ENCODE results near the gene PPDPF. TPM values are rescaled to one million over a fixed set of nuclear protein-coding genes. Genes with fewer than 3 reads are reported as not detected.

Gene PPDPF
- total RNA-seq, 1 experiment from 2014 or later: 245 TPM

- ATAC-seq: no peak
- Histone ChIP-seq H4K20me1 (ENCODE audit: low read length) (no peaks in the 10 kb centered on the region), H3K27me3 (ENCODE audit: low read length) (no peaks in the 10 kb centered on the region), H3K79me2 (ENCODE audit: low read length) (no peaks in the 10 kb centered on the region), H3K4me2 (ENCODE audit: low read length) (no peak overlapping the region), H3K4me1 (ENCODE audit: insufficient read depth, low read length) (no peaks in the 10 kb centered on the region), H3K27ac (ENCODE audit: low read length) (no peak overlapping the region), H3K9me2 (replicated peaks; ENCODE audit: low read length) (no peaks in the 10 kb centered on the region), H3K36me3 (ENCODE audit: low read depth, low read length) (peaks cover 4% of the 10 kb centered on the region; the same call in 1 of the 2 replicates), H2AFZ (ENCODE audit: low read length) (no peak overlapping the region), H3F3A (ENCODE audit: low read length, unreplicated experiment) (no peaks in the 10 kb centered on the region), H3K9ac (ENCODE audit: low read length) (no peak overlapping the region), H3K9me3 (ENCODE audit: low read length) (no peaks in the 10 kb centered on the region), H3K4me3 (ENCODE audit: low read length) (no peak overlapping the region)
- no TSS peak for BruUV-seq (replicated peaks)
- TF ChIP-seq CTCF (conservative IDR thresholded peaks at IDR 0.05; ENCODE audit: low read depth, low read length): no peak
- TF ChIP-seq EZH2 (IDR thresholded peaks at IDR 0.05; ENCODE audit: low read length, unreplicated experiment): no peak
- TF ChIP-seq EZH2phosphoT487 (IDR thresholded peaks at IDR 0.05; ENCODE audit: borderline replicate concordance, low read length): no peak
- no peak for DNase-seq
- ChIA-PET POLR2A (ENCODE audit: unreplicated experiment) (no interaction called here), CTCF (no interaction called here)
- intact Hi-C loops (cut with micrococcal nuclease): no loop called here
Measured at GRCh38 chr20:63560333-63560805, 39.8 kb downstream of the PPDPF start.

- Histone ChIP-seq H3K79me2 (ENCODE audit: low read length) (no peaks in the 10 kb centered on the region), H3K4me3 (ENCODE audit: low read length) (no peak overlapping the region), H3K4me1 (ENCODE audit: insufficient read depth, low read length) (no peaks in the 10 kb centered on the region), H2AFZ (ENCODE audit: low read length) (no peak overlapping the region), H3K36me3 (ENCODE audit: low read depth, low read length) (peaks cover 4% of the 10 kb centered on the region; the same call in 1 of the 2 replicates), H3K9ac (ENCODE audit: low read length) (no peak overlapping the region), H4K20me1 (ENCODE audit: low read length) (no peaks in the 10 kb centered on the region), H3F3A (ENCODE audit: low read length, unreplicated experiment) (no peaks in the 10 kb centered on the region), H3K9me2 (replicated peaks; ENCODE audit: low read length) (no peaks in the 10 kb centered on the region), H3K4me2 (ENCODE audit: low read length) (no peak overlapping the region), H3K27me3 (ENCODE audit: low read length) (no peaks in the 10 kb centered on the region), H3K27ac (ENCODE audit: low read length) (no peak overlapping the region), H3K9me3 (ENCODE audit: low read length) (no peaks in the 10 kb centered on the region)
- POLR2A ChIA-PET (ENCODE audit: unreplicated experiment): no interaction called here
- TF ChIP-seq CTCF (conservative IDR thresholded peaks at IDR 0.05; ENCODE audit: low read depth, low read length): no peak
- no peak for TF ChIP-seq EZH2phosphoT487 (IDR thresholded peaks at IDR 0.05; ENCODE audit: borderline replicate concordance, low read length)
- no peak for TF ChIP-seq EZH2 (IDR thresholded peaks at IDR 0.05; ENCODE audit: low read length, unreplicated experiment)
- CTCF ChIA-PET: no interaction called here
- DNase-seq (no peak), ATAC-seq (no peak)
- intact Hi-C loops (cut with micrococcal nuclease): no loop called here
- BruUV-seq (replicated peaks): TSS peak; percentile 28
Measured at GRCh38 chr20:63560856-63561609, 40.5 kb downstream of the PPDPF start.
